Ascending aorta (tissue), 2 donors: ENCODE measurements around the gene SCO2. TPM values are rescaled to one million over a fixed set of nuclear protein-coding genes. Genes with fewer than 3 reads are reported as not detected.

Source experiments
- DNase-seq, 2 donors: peaks; one replicate each; pipeline ENCODE4 v3.0.0-alpha.2; 2019; ENCODE audit warnings: low spot score in 2 of 2
- H3K27ac ChIP-seq, 2 donors: fragments of 200-600 bp; sonication (generic); one replicate each; pipeline ENCODE4 v1.5.1; 2016 to 2017; ENCODE audit warnings: mild to moderate bottlenecking in 1 of 2
- H3K27me3 ChIP-seq: fragments of 200-600 bp; sonication (generic); one replicate; pipeline ENCODE4 v1.5.1; 2017
- H3K36me3 ChIP-seq, 2 donors: fragments of 200-600 bp; sonication (generic); one replicate each; pipeline ENCODE4 v1.5.1; 2016
- H3K4me1 ChIP-seq, 2 donors: fragments of 200-600 bp; sonication (generic); one replicate each; pipeline ENCODE4 v1.5.1; 2016 to 2017; ENCODE audit warnings: mild to moderate bottlenecking in 1 of 2
- H3K4me3 ChIP-seq, 2 donors: fragments of 200-600 bp; sonication (generic); one replicate each; pipeline ENCODE4 v1.5.1; 2016 to 2017; ENCODE audit warnings: mild to moderate bottlenecking in 1 of 2
- H3K9me3 ChIP-seq, 2 donors: fragments of 200-600 bp; sonication (generic); one replicate each; pipeline ENCODE4 v1.5.1; 2016
- CTCF ChIP-seq, 3 experiments: fragments of 200-600 bp in 2 of 3; fragments of 450-650 bp in 1 of 3; sonication (generic) in 2 of 3; IDR thresholded peaks; one replicate each; pipeline ENCODE4 v1.5.1; 2016 to 2019; ENCODE audit warnings: antibody characterized with exemption in 3 of 3, mild to moderate bottlenecking in 1 of 3, moderate library complexity in 1 of 3
- intact Hi-C: fragments of 100-400 bp; cut with DNase I; formaldehyde crosslinking; loops from one replicate; pipeline ENCODE4 v1.15.1; 2023
- total RNA-seq: library from RNA; depleted of rRNA; stranded (reverse); fragments of >200 nt; gene quantifications from one replicate; pipeline ENCODE4 v1.1.0, GENCODE V29; 2016

SCO2 gene
- total RNA-seq, 1 donor from 2014 or later, result not detected

GRCh38 chr22:50497093-50497492, 28.3 kb downstream of the SCO2 start:
- intact Hi-C loops, result no loop called here
- H3K9me3 ChIP-seq, result no peaks in the 10 kb centered on the region
- no peaks in the 10 kb centered on the region for H3K36me3 ChIP-seq
- no peaks in the 10 kb centered on the region for H3K27me3 ChIP-seq
- H3K4me1 ChIP-seq, result no peaks in the 10 kb centered on the region
- H3K4me3 ChIP-seq, result no peak overlapping the region
- TF ChIP-seq CTCF (IDR thresholded peaks at IDR 0.05), result no peak
- no peak for DNase-seq
- H3K27ac ChIP-seq, result no peak overlapping the region

- Histone ChIP-seq H3K4me3 (no peak overlapping the region), H3K9me3 (no peaks in the 10 kb centered on the region), H3K27ac (no peak overlapping the region), H3K27me3 (no peaks in the 10 kb centered on the region), H3K4me1 (no peaks in the 10 kb centered on the region), H3K36me3 (no peaks in the 10 kb centered on the region)
- no peak for TF ChIP-seq CTCF (IDR thresholded peaks at IDR 0.05)
- no peak for DNase-seq
- intact Hi-C loops, result no loop called here
Observed at GRCh38 chr22:50490531-50491308, 34.7 kb downstream of the SCO2 start.

GRCh38 chr22:50489363-50490243, 35.8 kb downstream of the SCO2 start:
- intact Hi-C loops, result no loop called here
- TF ChIP-seq CTCF (IDR thresholded peaks at IDR 0.05), result no peak
- Histone ChIP-seq H3K4me3 (no peak overlapping the region), H3K27me3 (no peaks in the 10 kb centered on the region), H3K4me1 (no peaks in the 10 kb centered on the region), H3K9me3 (no peaks in the 10 kb centered on the region), H3K27ac (no peak overlapping the region), H3K36me3 (no peaks in the 10 kb centered on the region)
- no peak for DNase-seq

- no peak overlapping the region for H3K4me3 ChIP-seq
- H3K4me1 ChIP-seq, result no peaks in the 10 kb centered on the region
- no peak for DNase-seq
- intact Hi-C loops, result no loop called here
- H3K36me3 ChIP-seq, result no peaks in the 10 kb centered on the region
- H3K27ac ChIP-seq, result no peak overlapping the region
- H3K9me3 ChIP-seq, result no peaks in the 10 kb centered on the region
- H3K27me3 ChIP-seq, result no peaks in the 10 kb centered on the region
- no peak for TF ChIP-seq CTCF (IDR thresholded peaks at IDR 0.05)
Observed at GRCh38 chr22:50488886-50489285, 36.5 kb downstream of the SCO2 start.

- intact Hi-C loops, result no loop called here
- no peaks in the 10 kb centered on the region for H3K4me1 ChIP-seq
- H3K9me3 ChIP-seq, result no peaks in the 10 kb centered on the region
- no peaks in the 10 kb centered on the region for H3K27me3 ChIP-seq
- no peak overlapping the region for H3K27ac ChIP-seq
- no peaks in the 10 kb centered on the region for H3K36me3 ChIP-seq
- no peak for DNase-seq
- no peak overlapping the region for H3K4me3 ChIP-seq
- no peak for TF ChIP-seq CTCF (IDR thresholded peaks at IDR 0.05)
Observed at GRCh38 chr22:50488006-50488677, 37.3 kb downstream of the SCO2 start.
